GM19239 (cell line): ENCODE measurements around the gene SLC35E2B.
"Not testable (repeated sequence)": the region's sequence is repeated elsewhere in the genome, so short reads cannot be mapped to it uniquely, and the experiment has no call there.

Experiments
- DNase-seq: peaks from one replicate; pipeline ENCODE4 v3.0.0; 2011; ENCODE audit warnings: low spot score; ENCODE audit not compliant: insufficient read length
- FAIRE-seq: peaks from 2 replicates; lab custom pipeline; 2011; peaks lifted over from hg19 to GRCh38; lab: Jason Lieb, UNC

SLC35E2B gene

DNA sequence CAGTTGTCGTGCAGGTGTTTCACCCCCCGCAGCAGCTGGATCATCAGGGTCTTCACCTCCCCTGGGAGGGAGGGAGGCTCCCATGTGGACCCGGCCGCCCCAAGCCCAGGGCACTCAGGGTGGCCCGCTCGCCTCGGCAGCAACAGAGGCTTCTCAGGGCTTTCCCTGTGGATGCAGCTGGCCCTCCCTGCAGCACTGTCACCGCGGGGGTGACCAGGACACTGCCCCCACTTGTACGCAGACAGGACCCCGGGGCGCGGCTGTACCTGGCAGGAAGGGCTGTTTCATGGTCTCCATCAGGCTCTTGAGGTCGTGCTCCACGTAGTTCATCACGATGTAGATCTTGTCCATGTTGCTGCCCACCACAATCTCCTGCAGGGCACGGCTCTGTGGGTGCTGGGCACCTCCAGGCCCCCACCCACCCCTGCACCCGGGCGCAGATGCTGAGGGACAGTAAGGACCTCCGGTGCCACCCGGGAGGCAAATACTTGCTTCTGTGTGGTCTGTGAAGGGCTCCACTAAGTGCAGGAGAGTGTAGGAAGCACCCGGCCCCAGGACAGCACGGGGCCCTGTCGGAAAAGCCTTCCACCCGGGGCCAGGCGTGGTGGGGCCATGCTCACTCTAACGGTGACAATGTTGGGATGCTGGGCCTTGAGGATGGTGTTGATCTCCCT, 11.8 kb upstream of the SLC35E2B start:
- not testable (repeated sequence) for FAIRE-seq, DNase-seq

- no peak for DNase-seq
- FAIRE-seq, result no peak
Observed at GRCh38 chr1:1703796-1704195, 11.2 kb upstream of the SLC35E2B start.

- not testable (repeated sequence) for DNase-seq
Observed at GRCh38 chr1:1702506-1702905, 9.9 kb upstream of the SLC35E2B start.

DNA sequence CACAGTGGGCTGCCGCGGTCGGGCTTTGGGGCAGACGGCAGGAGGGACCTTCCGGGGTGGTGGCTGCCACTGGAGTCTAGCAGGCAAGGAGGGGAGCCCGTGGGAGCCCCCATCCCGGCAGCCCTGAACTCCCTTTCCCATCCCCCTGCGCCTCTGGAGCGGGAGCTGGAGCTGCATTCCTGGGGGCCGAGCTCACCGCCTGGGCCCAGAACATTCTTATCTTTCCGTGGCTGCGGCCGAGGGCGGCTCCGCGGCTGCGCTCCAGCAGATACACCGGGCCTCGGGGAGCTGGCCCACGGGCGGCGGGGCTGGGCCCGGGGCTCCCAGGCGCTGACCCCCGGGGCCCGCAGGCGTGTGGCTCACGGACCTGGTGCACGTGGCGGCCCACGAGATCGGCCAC, 8.0 kb upstream of the SLC35E2B start:
- DNase-seq, FAIRE-seq: not testable (repeated sequence)

More at GRCh38 chr1:1702506-1702905, 9.9 kb upstream of the SLC35E2B start:
- FAIRE-seq, result not testable (repeated sequence)

- not testable (repeated sequence) for DNase-seq, FAIRE-seq
Observed at GRCh38 chr1:1700067-1700466, 7.5 kb upstream of the SLC35E2B start.

DNA sequence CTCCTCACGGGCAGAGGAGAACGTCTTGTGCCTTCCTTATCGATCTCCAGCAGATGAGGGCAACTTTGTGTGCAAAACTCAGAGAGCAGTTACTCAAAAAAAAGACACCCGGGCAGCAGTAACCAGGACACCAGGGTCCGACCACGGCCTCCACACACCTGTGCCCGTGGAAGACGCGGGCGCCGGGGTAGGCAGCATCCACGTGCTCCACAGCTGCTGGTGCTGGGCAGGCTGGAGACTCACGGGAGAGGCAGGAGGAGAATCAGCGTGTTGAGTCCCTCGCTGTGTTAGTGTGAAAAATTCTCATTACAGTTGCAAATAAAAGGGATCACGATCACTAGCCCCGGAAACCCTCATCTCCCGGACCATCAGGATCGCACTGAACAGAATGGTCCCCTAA, 6.5 kb upstream of the SLC35E2B start:
- not testable (repeated sequence) for FAIRE-seq, DNase-seq

- FAIRE-seq, DNase-seq: not testable (repeated sequence)
Observed at GRCh38 chr1:1697358-1698183, 5.0 kb upstream of the SLC35E2B start.

DNA sequence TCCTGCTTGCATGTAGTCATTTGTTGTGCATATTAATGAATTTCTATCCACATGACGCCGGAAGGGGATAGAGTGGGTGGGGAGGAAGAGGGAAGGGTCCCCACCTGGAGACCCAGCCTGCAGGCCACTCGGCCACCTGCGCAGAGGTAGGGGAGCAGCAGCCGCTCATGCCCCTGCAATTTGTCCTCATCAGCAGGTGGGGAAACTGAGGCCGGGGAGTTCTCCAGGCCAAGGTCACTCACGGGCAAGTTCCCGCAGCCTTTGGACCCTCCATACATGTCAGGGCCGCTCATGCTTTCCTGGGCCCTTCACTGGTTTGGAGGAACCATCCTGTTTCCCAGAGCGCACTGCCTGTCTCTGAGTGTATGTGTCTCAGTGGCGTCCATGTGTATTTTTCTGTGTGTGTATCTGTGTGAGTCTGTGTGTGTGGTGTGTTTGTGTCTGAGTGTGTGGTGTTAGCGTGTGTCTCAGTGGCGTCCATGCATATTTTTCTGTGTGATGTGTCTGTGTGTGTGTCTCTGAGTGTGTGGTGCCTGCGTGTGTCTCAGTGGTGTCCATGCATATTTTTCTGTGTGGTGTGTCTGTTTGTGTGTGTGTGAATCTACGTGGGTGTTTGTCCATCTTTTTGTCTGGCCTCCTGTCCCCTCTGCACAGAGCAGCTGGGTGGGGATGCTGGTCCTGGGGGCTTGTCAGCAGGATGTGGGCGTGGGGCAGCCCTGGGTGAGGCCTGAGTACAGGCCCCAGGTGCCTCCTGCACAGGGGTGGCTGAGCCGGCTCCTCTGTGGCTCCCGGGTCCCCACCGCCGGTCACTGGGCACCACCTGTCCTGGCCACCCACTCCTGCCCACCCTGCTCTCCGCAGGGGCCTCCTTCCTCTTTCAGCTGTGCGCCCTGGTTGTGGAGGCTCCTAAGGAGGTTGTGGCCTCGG, 4.1 kb upstream of the SLC35E2B start:
- not testable (repeated sequence) for FAIRE-seq, DNase-seq

DNA sequence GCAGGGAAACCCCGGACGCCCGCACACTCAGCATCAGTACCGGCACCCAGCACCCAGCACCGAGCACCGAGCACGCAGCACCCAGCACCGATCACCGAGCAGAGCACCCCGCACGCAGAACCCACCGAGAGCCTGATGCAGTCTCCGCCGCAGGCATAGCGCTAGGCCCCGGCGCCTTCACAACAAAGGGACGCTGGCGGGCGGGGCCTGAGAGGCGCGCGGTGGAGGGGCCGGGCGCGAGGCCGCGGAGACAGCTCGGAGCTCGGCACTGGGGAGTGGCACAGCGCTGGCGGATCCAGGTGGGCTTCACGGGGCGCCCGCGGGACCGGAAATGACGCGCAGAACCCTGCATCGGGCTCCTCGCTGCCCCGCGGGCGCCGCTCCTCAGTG, 276 bp downstream of the SLC35E2B start:
- not testable (repeated sequence) for FAIRE-seq, DNase-seq

- not testable (repeated sequence) for DNase-seq, FAIRE-seq
Observed at GRCh38 chr1:1691443-1691842, 1.2 kb downstream of the SLC35E2B start.

GRCh38 chr1:1689526-1689925, 3.1 kb downstream of the SLC35E2B start:
- DNase-seq, FAIRE-seq: not testable (repeated sequence)

GRCh38 chr1:1687846-1688245, 4.7 kb downstream of the SLC35E2B start:
- FAIRE-seq (no peak), DNase-seq (no peak)

DNA sequence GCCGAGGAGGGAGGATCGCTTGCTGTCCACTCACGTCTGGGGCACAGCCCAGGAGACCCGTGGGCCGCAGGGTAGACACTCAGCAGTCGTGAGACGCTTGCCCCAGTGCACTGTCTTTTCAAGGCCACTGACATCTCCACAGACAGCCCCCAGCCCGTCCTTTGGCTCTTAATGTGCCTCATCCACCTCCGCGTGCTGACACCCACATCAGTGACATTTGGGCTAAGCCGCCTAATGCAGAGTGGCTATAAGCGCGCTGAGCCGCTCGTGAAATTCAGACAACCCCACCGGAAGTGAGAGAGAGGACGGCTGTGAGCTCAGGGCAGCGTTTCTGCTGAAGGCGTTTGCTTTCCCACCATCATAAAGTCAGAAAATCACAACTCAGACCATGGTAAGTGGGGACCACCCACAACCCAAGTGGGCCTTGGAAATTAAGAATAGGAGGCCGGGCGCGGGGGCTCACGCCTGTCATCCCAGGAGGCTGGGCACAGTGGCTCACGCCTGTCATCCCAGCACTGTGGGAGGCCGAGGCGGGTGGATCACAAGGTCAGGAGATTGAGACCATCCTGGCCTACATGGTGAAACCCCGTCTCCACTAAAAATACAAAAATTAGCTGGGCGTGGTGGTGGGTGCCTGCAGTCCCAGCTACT, 8.4 kb downstream of the SLC35E2B start:
- DNase-seq (no peak), FAIRE-seq (no peak)

DNA sequence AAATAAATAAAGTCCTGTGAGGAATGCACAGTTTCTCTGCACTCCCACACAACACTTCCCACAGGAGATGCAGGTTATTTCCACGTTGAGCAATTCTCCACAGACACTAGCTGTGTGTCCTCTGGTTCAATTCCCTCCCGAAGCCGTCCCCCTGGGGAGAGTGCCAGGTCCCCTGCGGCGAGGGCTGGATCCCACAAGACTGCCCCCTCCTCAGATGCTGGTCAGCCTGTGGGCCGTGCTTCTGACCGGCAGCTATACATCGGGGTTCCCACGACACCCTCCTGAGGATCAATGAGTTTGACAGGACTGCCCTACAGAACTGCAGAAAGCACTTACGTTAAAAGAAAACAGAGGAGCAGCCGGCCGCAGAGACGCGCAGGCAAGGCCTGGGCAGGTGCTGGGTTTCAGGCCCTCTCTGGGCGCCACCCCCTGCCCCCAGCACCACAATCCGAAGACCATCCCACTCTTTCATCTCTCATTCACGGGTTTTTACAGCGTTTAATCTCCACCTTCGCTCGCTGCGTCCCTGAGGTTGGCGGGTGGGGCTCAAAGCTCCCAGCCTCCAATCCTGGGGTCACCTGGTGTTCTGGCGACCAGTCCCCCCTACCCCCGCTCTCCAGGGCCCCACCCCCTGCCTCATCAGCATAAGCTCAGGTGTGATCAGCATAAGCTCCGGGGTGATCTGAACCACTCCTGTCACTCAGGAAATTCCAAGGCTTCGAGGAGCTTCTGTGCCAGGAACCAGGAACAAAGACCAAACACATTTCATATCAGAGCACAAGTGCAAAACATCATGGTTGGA, 9.3 kb downstream of the SLC35E2B start:
- FAIRE-seq, result no peak

GRCh38 chr1:1680912-1681273, 11.7 kb downstream of the SLC35E2B start:
- no peak for DNase-seq
- FAIRE-seq, result no peak

More for the DNA sequence above, 9.3 kb downstream of the SLC35E2B start:
- no peak for DNase-seq

DNA sequence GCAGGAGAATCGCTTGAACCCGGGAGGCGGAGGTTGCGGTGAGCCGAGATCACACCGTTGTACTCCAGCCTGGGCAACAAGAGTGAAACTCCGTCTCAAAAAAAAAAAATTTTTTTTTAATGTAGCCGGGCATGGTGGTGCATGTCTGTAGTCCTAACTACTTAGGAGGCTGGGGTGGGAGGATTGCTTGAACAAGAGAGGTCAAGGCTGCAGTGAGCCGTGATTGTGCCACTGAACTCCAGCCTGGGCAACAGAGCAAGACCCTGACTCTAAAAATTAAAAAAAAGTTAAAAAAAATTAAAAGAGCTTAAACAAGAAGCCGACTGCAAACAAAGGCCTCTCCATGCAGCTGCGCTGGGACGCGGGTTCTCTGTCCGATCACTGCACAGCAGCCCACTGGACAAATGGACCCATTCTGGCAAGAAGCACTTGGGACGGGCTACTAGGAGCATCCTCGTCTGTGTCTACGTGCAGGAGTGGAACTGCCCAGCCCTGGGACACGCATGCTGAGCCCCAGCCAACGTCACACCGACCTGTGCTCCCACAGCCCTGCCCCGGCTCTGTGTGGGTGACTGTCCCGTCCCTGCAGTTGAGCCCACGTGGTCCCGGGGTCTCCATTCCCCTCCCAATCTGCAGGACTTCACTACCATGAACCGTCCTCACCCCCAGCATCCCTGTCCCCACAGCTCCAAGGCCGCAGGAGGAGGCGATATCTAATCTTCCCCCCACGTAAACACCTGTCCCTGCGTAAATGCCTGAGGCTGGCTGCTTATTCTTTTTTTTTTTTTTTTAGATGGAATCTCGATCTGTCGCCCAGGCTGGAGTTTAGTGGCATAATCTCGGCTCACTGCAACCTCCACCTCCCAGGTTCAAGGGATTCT, 12.3 kb downstream of the SLC35E2B start:
- DNase-seq, result no peak
- no peak for FAIRE-seq

DNA sequence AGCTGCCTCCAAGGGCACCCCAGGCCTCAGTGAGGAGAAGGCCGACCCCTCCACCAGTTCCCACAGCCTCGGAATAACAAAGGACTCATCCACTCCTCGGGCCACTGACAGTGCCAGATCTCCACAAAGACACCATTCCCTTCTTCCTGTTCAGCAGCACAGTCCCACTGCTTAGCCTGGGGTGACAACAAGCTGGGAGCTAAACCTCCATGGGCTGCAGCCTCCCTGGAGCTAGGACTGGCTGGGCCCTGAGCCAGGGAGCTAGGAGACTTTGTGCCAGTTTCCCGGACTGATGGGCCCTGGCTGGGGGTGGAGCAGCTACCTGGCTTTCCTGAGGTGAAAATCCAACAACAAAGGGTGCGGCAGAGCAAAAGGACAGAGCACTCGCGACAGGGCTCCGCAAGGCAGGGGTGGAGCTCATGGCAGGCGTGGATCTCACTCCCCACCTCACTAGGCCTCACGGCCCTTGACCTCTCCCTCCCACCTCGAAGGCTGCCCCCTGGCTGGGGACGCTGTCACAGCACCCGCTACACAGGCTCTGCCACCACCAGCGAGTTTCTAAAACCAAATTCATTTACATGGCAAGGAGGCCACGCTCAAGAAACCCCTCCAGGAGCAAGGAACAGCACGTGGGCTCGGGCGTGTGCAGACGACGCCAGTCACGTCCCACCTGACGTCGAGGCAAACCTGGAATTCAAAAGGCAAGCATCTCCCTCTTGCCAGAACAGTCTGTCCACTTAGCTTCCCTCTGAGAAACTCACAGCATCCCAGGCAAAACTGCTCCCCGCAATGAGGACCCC, 13.8 kb downstream of the SLC35E2B start:
- FAIRE-seq (no peak), DNase-seq (peak; percentile 68)
